ENCODE results near the gene ARMS2. TPM values are rescaled to one million over a fixed set of nuclear protein-coding genes. Genes with fewer than 3 reads are reported as not detected.

The ARMS2 gene
- total RNA-seq, 6 experiments from 2014 or later = not detected

GRCh38 chr10:122477436-122477835, 23.0 kb downstream of the ARMS2 start:
- peaks cover 0 to 2% (median 0%) of the 10 kb centered on the region in 4 donors for H3K4me1 ChIP-seq
- H3K27ac ChIP-seq = no peak overlapping the region
- no peak for TF ChIP-seq CTCF (IDR thresholded peaks at IDR 0.05)
- no peak for TF ChIP-seq POLR2A (IDR thresholded peaks at IDR 0.05)
- ATAC-seq (no peak), DNase-seq (no peak)
- H3K27me3 ChIP-seq = no peaks in the 10 kb centered on the region
- H3K36me3 ChIP-seq = no peaks in the 10 kb centered on the region
- no CpG with 5 or more reads among the region's 5 CpGs for WGBS (ENCODE audit: insufficient coverage, low coverage, low lambda C conversion rate, missing lambda C conversion rate)
- no peaks in the 10 kb centered on the region for H3K9me3 ChIP-seq
- intact Hi-C loops (cut with DNase I) = no loop called here
- H3K4me3 ChIP-seq = no peak overlapping the region

GRCh38 chr10:122478971-122479370, 24.5 kb downstream of the ARMS2 start:
- TF ChIP-seq POLR2A (IDR thresholded peaks at IDR 0.05) (no peak), CTCF (IDR thresholded peaks at IDR 0.05) (no peak)
- DNase-seq = no peak
- 69% methylated on average over 7 of the region's 7 CpGs for WGBS (ENCODE audit: insufficient coverage, low coverage, low lambda C conversion rate, missing lambda C conversion rate)
- peaks cover 0 to 2% (median 0%) of the 10 kb centered on the region in 4 donors for H3K4me1 ChIP-seq
- H3K4me3 ChIP-seq = no peak overlapping the region
- no peak overlapping the region for H3K27ac ChIP-seq
- no peaks in the 10 kb centered on the region for H3K27me3 ChIP-seq
- no peaks in the 10 kb centered on the region for H3K36me3 ChIP-seq
- intact Hi-C loops (cut with DNase I) = no loop called here
- no peaks in the 10 kb centered on the region for H3K9me3 ChIP-seq
- no peak for ATAC-seq

- TF ChIP-seq CTCF (IDR thresholded peaks at IDR 0.05) = no peak
- no peak for TF ChIP-seq POLR2A (IDR thresholded peaks at IDR 0.05)
- no peak for ATAC-seq
- no peak overlapping the region for H3K4me3 ChIP-seq
- no peaks in the 10 kb centered on the region for H3K27me3 ChIP-seq
- H3K9me3 ChIP-seq = no peaks in the 10 kb centered on the region
- DNase-seq = peak in 1 of 3 donors; percentile 16
- H3K27ac ChIP-seq = no peak overlapping the region
- H3K4me1 ChIP-seq = peaks cover 0 to 2% (median 0%) of the 10 kb centered on the region in 4 donors
- H3K36me3 ChIP-seq = no peaks in the 10 kb centered on the region
- WGBS (ENCODE audit: insufficient coverage, low coverage, low lambda C conversion rate, missing lambda C conversion rate) = 93% methylated on average over 5 of the region's 10 CpGs
- intact Hi-C loops (cut with DNase I) = no loop called here
These were observed 25.8 kb downstream of the ARMS2 start for GRCh38 chr10:122480146-122480833.

- Histone ChIP-seq H3K36me3 (no peaks in the 10 kb centered on the region), H3K9me3 (no peaks in the 10 kb centered on the region), H3K4me1 (no peaks in the 10 kb centered on the region), H3K4me3 (no peak overlapping the region), H3K27me3 (no peaks in the 10 kb centered on the region), H3K27ac (no peak overlapping the region)
- intact Hi-C loops (cut with DNase I) = no loop called here
- ATAC-seq (no peak), DNase-seq (peak in 1 of 3 donors; percentile 23)
- TF ChIP-seq CTCF (IDR thresholded peaks at IDR 0.05) = no peak
- TF ChIP-seq POLR2A (IDR thresholded peaks at IDR 0.05) = no peak
- WGBS (ENCODE audit: insufficient coverage, low coverage, low lambda C conversion rate, missing lambda C conversion rate) = 94% methylated on average over 2 of the region's 6 CpGs
These were observed 27.0 kb downstream of the ARMS2 start for GRCh38 chr10:122481296-122482056.

Measured in right lobe of liver (tissue), 6 donors.